ENCODE data around the gene AP4M1. TPM values are rescaled to one million over a fixed set of nuclear protein-coding genes. Genes with fewer than 3 reads are reported as not detected.

The AP4M1 gene
- total RNA-seq, 1 donor from 2014 or later: 16.9 TPM

DNA sequence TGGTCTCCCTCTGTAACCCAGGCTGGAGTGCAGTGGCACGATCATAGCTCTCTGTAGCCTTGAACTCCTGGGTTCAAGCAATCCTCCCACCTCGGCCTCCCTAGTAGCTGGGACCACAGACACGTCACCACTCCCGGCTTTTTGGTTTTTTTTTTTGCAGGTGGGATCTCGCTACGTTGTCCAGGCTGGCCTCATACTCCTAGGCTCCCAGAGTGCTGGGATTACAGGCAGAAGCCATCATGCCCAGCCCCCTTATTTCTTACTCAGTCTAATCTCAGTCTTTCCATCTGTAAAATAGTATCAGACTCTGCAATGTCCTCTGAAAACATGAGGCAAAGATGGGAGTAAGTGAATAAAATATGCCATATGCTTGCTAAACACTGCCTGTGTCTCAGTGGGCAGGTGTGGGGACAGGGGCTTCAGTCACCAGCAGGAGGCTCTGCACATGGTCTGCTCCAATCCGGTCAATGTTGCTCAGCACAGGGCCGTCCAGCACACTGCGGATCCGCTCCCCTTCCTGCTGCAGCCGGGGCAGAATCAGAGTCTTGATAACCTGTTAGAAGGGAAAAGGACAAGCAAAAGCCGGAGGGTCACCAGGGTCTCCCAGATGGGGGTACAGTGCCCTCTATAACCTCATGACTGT, 8.2 kb downstream of the AP4M1 start:
- no peaks in the 10 kb centered on the region for H3K4me1 Mint-ChIP-seq (ENCODE audit: low read depth)
- no peak overlapping the region for H3K4me3 Mint-ChIP-seq (ENCODE audit: unreplicated experiment)
- TF ChIP-seq, protein P1, sequence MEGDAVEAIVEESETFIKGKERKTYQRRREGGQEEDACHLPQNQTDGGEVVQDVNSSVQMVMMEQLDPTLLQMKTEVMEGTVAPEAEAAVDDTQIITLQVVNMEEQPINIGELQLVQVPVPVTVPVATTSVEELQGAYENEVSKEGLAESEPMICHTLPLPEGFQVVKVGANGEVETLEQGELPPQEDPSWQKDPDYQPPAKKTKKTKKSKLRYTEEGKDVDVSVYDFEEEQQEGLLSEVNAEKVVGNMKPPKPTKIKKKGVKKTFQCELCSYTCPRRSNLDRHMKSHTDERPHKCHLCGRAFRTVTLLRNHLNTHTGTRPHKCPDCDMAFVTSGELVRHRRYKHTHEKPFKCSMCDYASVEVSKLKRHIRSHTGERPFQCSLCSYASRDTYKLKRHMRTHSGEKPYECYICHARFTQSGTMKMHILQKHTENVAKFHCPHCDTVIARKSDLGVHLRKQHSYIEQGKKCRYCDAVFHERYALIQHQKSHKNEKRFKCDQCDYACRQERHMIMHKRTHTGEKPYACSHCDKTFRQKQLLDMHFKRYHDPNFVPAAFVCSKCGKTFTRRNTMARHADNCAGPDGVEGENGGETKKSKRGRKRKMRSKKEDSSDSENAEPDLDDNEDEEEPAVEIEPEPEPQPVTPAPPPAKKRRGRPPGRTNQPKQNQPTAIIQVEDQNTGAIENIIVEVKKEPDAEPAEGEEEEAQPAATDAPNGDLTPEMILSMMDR (IDR thresholded peaks at IDR 0.05): peak; percentile 32
- no peak overlapping the region for H3K27ac Mint-ChIP-seq (ENCODE audit: unreplicated experiment)
- peaks cover 34% of the 10 kb centered on the region for H3K36me3 Mint-ChIP-seq (ENCODE audit: low read depth)
- no peak for DNase-seq (ENCODE audit: low spot score)
- H3K27me3 Mint-ChIP-seq (ENCODE audit: low read depth): no peaks in the 10 kb centered on the region
- H3K9me3 Mint-ChIP-seq (ENCODE audit: low read depth): no peaks in the 10 kb centered on the region

DNA sequence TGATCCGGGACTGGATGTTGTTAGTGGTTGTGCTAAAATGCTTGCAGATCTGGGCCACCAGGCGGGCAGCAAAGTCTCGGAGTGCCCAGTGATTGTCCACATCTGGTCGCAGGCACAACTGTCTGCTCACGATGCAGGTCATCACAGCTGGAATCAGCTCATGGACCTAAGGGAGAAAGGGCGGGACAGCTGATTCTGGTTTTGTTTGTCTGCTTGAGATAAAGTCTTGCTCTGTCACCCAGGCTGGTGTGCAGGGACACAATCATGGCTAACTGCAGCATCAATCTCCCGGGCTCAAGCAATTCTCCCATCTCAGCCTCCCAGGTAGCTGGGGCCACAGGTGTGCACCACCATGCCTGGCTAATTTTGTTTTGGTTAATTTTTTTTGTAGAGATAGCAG, 9.7 kb downstream of the AP4M1 start:
- no peaks in the 10 kb centered on the region for H3K27me3 Mint-ChIP-seq (ENCODE audit: low read depth)
- peaks cover 29% of the 10 kb centered on the region for H3K36me3 Mint-ChIP-seq (ENCODE audit: low read depth)
- no peak for DNase-seq (ENCODE audit: low spot score)
- no peaks in the 10 kb centered on the region for H3K4me1 Mint-ChIP-seq (ENCODE audit: low read depth)
- H3K9me3 Mint-ChIP-seq (ENCODE audit: low read depth): no peaks in the 10 kb centered on the region
- no peak overlapping the region for H3K4me3 Mint-ChIP-seq (ENCODE audit: unreplicated experiment)
- TF ChIP-seq, protein P1 (IDR thresholded peaks at IDR 0.05): no peak
- H3K27ac Mint-ChIP-seq (ENCODE audit: unreplicated experiment): no peak overlapping the region

DNA sequence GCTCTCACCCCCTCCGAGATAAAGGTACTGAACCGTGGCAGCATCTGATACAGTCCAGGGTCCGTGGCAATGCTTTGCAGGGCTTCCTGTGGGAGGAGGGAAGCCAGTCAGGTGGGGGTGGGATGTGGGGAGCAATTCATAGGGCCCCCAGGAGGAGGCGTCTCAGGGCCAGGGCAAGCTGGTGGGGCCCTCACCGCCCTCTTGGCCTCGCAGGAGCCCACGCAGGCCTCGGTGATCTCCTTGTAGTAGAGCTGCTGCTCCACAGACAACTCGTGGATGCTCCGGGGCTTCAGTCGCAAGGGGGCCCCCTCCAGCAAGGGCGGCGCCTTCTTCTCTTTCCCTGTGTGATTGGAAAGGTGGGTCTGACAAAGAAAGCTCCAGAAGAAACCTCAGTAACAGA, 10.5 kb downstream of the AP4M1 start:
- Mint-ChIP-seq H3K9me3 (ENCODE audit: low read depth) (no peaks in the 10 kb centered on the region), H3K27ac (ENCODE audit: unreplicated experiment) (no peak overlapping the region), H3K27me3 (ENCODE audit: low read depth) (no peaks in the 10 kb centered on the region), H3K4me3 (ENCODE audit: unreplicated experiment) (no peak overlapping the region), H3K36me3 (ENCODE audit: low read depth) (peaks cover 26% of the 10 kb centered on the region), H3K4me1 (ENCODE audit: low read depth) (no peaks in the 10 kb centered on the region)
- no peak for DNase-seq (ENCODE audit: low spot score)
- TF ChIP-seq, protein P1 (IDR thresholded peaks at IDR 0.05): no peak

DNA sequence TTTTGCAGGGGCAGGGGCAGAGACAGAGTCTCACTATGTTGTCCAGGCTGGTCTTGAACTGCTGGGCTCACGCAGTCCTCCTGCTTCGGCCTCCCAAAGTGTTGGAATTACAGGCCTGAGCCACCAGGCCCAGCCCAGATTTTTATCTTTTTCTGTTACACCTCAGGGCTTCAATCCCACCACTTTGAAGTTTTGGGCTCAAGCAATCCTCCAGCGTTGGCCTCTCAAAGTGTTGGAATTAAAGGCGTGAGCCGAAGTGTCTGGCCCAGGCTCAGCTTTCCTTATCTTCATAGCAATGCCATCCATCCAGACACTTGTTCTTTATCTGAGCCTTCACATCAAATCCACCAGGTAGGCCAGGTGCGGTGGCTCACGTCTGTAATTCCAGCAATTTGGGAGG, 13.6 kb downstream of the AP4M1 start:
- H3K4me3 Mint-ChIP-seq (ENCODE audit: unreplicated experiment): no peak overlapping the region
- no peak overlapping the region for H3K27ac Mint-ChIP-seq (ENCODE audit: unreplicated experiment)
- TF ChIP-seq, protein P1 (IDR thresholded peaks at IDR 0.05): no peak
- H3K9me3 Mint-ChIP-seq (ENCODE audit: low read depth): no peaks in the 10 kb centered on the region
- peaks cover 11% of the 10 kb centered on the region for H3K4me1 Mint-ChIP-seq (ENCODE audit: low read depth)
- H3K36me3 Mint-ChIP-seq (ENCODE audit: low read depth): peaks cover 14% of the 10 kb centered on the region
- no peak for DNase-seq (ENCODE audit: low spot score)
- H3K27me3 Mint-ChIP-seq (ENCODE audit: low read depth): no peaks in the 10 kb centered on the region

DNA sequence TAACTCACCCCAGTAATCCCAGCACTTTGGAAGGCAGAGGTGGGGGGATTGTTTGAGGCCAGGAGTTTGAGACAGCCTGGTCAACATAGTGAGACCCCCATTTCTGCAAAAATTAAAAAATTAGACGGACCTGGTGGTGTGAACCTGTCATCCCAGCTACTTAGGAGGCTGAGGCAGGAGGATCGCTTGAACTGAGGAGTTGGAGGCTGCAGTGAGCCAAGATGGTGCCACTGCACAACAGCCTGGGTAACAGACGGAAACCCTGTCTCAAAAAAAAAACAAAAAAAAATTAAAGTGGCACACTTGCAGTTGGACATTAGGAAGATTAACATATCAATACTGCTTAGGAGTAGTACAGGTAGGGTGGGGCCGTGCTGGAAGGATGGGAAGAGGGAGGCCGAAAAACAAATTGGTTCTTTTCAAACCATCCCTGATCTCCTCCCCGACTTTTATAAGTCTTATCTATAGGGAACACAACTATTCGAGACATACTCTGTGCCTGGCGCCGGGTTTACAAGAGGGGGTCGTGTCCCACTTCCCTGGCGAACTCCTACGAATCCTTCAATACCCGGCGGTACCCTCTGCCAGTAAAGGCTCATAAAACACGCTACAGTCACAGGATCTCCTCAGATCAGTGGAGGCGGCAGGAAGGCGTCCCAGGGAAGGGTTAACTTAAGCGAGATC, 17.1 kb downstream of the AP4M1 start:
- DNase-seq (ENCODE audit: low spot score): no peak
- Mint-ChIP-seq H3K9me3 (ENCODE audit: low read depth) (no peaks in the 10 kb centered on the region), H3K27ac (ENCODE audit: unreplicated experiment) (peak overlapping the region; percentile 96), H3K36me3 (ENCODE audit: low read depth) (peaks cover 4% of the 10 kb centered on the region), H3K4me1 (ENCODE audit: low read depth) (peaks cover 21% of the 10 kb centered on the region), H3K4me3 (ENCODE audit: unreplicated experiment) (peak overlapping the region; percentile 86), H3K27me3 (ENCODE audit: low read depth) (no peaks in the 10 kb centered on the region)
- TF ChIP-seq, protein P1 (IDR thresholded peaks at IDR 0.05): no peak

Measured in chondrocyte (in vitro differentiated cells).